Stimulated activated CD4-positive, alpha-beta T cell treated with anti-CD3 and anti-CD28 coated beads, TNF-alpha, amount 100 ng/mL, for 1 hour (primary cell): ENCODE measurements around the gene SNRK.

Experiments
- DNase-seq, 3 donors: peaks; one replicate each; pipeline ENCODE4 v3.0.0-alpha.2; 2020; ENCODE audit warnings: low read depth in 3 of 3, low spot score in 1 of 3

The SNRK gene

GRCh38 chr3:43266995-43267394, 19.3 kb upstream of the SNRK start:
- no peak for DNase-seq

GRCh38 chr3:43268636-43269035, 17.7 kb upstream of the SNRK start:
- no peak for DNase-seq

GRCh38 chr3:43270078-43270477, 16.3 kb upstream of the SNRK start:
- DNase-seq = no peak

GRCh38 chr3:43273416-43273815, 12.9 kb upstream of the SNRK start:
- no peak for DNase-seq

GRCh38 chr3:43279082-43279481, 7.3 kb upstream of the SNRK start:
- no peak for DNase-seq

- DNase-seq = no peak
Measured at GRCh38 chr3:43279532-43279931, 6.8 kb upstream of the SNRK start.

- DNase-seq = no peak
Measured at GRCh38 chr3:43281020-43281419, 5.3 kb upstream of the SNRK start.

GRCh38 chr3:43284171-43284570, 2.2 kb upstream of the SNRK start:
- DNase-seq = no peak

- DNase-seq = no peak
Measured at GRCh38 chr3:43285644-43286043, 696 bp upstream of the SNRK start.

- no peak for DNase-seq
Measured at GRCh38 chr3:43286841-43287499, 630 bp downstream of the SNRK start.

- DNase-seq = no peak
Measured at GRCh38 chr3:43287500-43287873, 1.1 kb downstream of the SNRK start.

- no peak for DNase-seq
Measured at GRCh38 chr3:43288366-43288765, 2.0 kb downstream of the SNRK start.

- DNase-seq = no peak
Measured at GRCh38 chr3:43288850-43289249, 2.5 kb downstream of the SNRK start.

GRCh38 chr3:43289401-43289800, 3.1 kb downstream of the SNRK start:
- DNase-seq = no peak

GRCh38 chr3:43289841-43290470, 3.6 kb downstream of the SNRK start:
- DNase-seq = no peak

- no peak for DNase-seq
Measured at GRCh38 chr3:43290956-43291355, 4.6 kb downstream of the SNRK start.

GRCh38 chr3:43291546-43291945, 5.2 kb downstream of the SNRK start:
- DNase-seq = no peak

- no peak for DNase-seq
Measured at GRCh38 chr3:43294975-43295374, 8.6 kb downstream of the SNRK start.

GRCh38 chr3:43296565-43296964, 10.2 kb downstream of the SNRK start:
- peak in 2 of 3 donors; percentile 29 to 47 for DNase-seq

- DNase-seq = no peak
Measured at GRCh38 chr3:43298292-43298691, 12.0 kb downstream of the SNRK start.

GRCh38 chr3:43298761-43299160, 12.4 kb downstream of the SNRK start:
- no peak for DNase-seq

GRCh38 chr3:43302116-43302880, 16.0 kb downstream of the SNRK start:
- DNase-seq = no peak
